Endothelial cell of umbilical vein (primary cell): ENCODE measurements around the gene ULK4.
A peak's percentile ranks its signal among the peaks of the same experiment; 100 is the strongest.

Source experiments
- POLR2A ChIP-seq: IDR thresholded peaks from 2 replicates; pipeline ENCODE4 v1.6.1; 2012; ENCODE audit warnings: low read depth, mild to moderate bottlenecking, control low read depth, low read length
- TF ChIP-seq, protein P1 (sequence below), 2 donors: IDR thresholded peaks; 1 replicate in 1 of 2; 2 replicates in 1 of 2; pipeline ENCODE4 v1.5.1; 2011; ENCODE audit warnings: low read length in 2 of 2, mild to moderate bottlenecking in 2 of 2, moderate library complexity in 2 of 2, control low read depth in 1 of 2, inconsistent platforms in 1 of 2, low read depth in 1 of 2; ENCODE audit not compliant: insufficient read depth in 1 of 2; ENCODE audit errors: extremely low read depth in 1 of 2
- TF ChIP-seq, protein P2 (sequence below): IDR thresholded peaks from 2 replicates; pipeline ENCODE4 v1.6.1; 2011; ENCODE audit not compliant: insufficient read depth, insufficient read length

DNA sequence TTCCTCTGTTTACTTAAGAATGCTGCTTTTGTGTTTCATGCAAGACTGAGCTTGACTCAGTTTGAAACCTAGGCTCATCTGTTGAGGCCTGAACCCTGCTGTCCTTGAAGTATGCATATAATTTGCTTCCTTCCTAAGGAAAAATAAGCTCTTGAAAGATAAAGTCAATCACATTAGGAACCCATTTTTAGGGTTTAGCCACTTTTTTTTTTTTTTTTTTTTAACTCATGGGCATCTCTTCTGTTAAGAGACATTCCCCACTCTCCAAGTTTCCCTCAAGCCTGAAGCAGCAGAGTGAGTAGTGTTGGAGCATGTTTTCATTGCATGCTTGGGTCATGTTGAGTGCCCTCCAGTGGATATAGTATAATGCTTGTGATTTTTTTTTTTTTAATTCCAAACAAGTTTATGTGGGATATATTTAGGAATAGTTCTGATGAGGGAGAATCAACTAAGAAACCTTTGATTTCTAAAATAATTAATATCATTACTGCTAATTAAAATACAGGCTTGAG lies 759.0 kb downstream of the ULK4 start:
- TF ChIP-seq, protein P1, sequence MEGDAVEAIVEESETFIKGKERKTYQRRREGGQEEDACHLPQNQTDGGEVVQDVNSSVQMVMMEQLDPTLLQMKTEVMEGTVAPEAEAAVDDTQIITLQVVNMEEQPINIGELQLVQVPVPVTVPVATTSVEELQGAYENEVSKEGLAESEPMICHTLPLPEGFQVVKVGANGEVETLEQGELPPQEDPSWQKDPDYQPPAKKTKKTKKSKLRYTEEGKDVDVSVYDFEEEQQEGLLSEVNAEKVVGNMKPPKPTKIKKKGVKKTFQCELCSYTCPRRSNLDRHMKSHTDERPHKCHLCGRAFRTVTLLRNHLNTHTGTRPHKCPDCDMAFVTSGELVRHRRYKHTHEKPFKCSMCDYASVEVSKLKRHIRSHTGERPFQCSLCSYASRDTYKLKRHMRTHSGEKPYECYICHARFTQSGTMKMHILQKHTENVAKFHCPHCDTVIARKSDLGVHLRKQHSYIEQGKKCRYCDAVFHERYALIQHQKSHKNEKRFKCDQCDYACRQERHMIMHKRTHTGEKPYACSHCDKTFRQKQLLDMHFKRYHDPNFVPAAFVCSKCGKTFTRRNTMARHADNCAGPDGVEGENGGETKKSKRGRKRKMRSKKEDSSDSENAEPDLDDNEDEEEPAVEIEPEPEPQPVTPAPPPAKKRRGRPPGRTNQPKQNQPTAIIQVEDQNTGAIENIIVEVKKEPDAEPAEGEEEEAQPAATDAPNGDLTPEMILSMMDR (IDR thresholded peaks at IDR 0.05; ENCODE audit: extremely low read depth in 1 of 2, insufficient read depth in 1 of 2, low read depth in 1 of 2, low read length in 2 of 2) = peak; percentile 25
- TF ChIP-seq, protein P2, sequence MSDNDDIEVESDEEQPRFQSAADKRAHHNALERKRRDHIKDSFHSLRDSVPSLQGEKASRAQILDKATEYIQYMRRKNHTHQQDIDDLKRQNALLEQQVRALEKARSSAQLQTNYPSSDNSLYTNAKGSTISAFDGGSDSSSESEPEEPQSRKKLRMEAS = no peak
- no peak for TF ChIP-seq POLR2A
